HEK293 (cell line): ENCODE results near the gene CYS1.
A peak's percentile ranks its signal among the peaks of the same experiment; 100 is the strongest.

Experiments used
- CTCF ChIA-PET: fragments of 350-600 bp; formaldehyde crosslinking; extraction: SDS; loops from one replicate; lab custom pipeline; 2021; ENCODE audit warnings: antibody characterized with exemption; lab: Yijun Ruan, JAX
- POLR2A ChIA-PET: fragments of 300-600 bp; formaldehyde crosslinking; extraction: SDS; loops from one replicate; lab custom pipeline; 2020; ENCODE audit warnings: antibody characterized with exemption, inconsistent platforms; lab: Yijun Ruan, JAX
- H3K27ac ChIP-seq: fragments of 200-500 bp; sonication (Bioruptor generic); 2 replicates; pipeline ENCODE4 v1.5.1; 2014; ENCODE audit warnings: low read depth, low read length, control low read depth, inconsistent platforms; ENCODE audit errors: extremely low read depth
- H3K36me3 ChIP-seq, 2 experiments: fragments of 200-500 bp in 1 of 2; sonication (Bioruptor generic) in 1 of 2; 1 replicate in 1 of 2; 2 replicates in 1 of 2; pipeline ENCODE4 v1.5.1; 2014 to 2017; ENCODE audit warnings: inconsistent platforms in 2 of 2, low read length in 2 of 2; ENCODE audit not compliant: control insufficient read depth in 2 of 2, insufficient read depth in 1 of 2
- H3K4me1 ChIP-seq: fragments of 200-500 bp; sonication (Bioruptor generic); 2 replicates; pipeline ENCODE4 v1.5.1; 2014; ENCODE audit warnings: mild to moderate bottlenecking, low read length, inconsistent platforms; ENCODE audit not compliant: control insufficient read depth, insufficient read depth
- H3K4me3 ChIP-seq: 2 replicates; pipeline ENCODE4 v1.5.1; 2011; ENCODE audit warnings: low read depth, mild to moderate bottlenecking, control low read depth, low read length, moderate library complexity
- H3K9me3 ChIP-seq: fragments of 200-500 bp; sonication (Bioruptor generic); 2 replicates; pipeline ENCODE4 v1.5.1; 2014; ENCODE audit warnings: low read depth, low read length, inconsistent platforms; ENCODE audit not compliant: control insufficient read depth, insufficient read depth
- BCL11B ChIP-seq: fragments of 450-650 bp; formaldehyde crosslinking; IDR thresholded peaks from 2 replicates; pipeline ENCODE4 v1.5.1; 2016; ENCODE audit warnings: low read depth, missing biosample characterization, missing genetic modification characterization
- GLI2 ChIP-seq: fragments of 450-650 bp; formaldehyde crosslinking; IDR thresholded peaks from 2 replicates; pipeline ENCODE4; 2017; ENCODE audit warnings: missing biosample characterization, missing genetic modification characterization, low read depth, borderline replicate concordance
- MEIS1 ChIP-seq: sonication (generic); formaldehyde crosslinking; IDR thresholded peaks from 2 replicates; pipeline ENCODE4 v1.8.1; 2022; ENCODE audit warnings: missing genetic modification reagents, mild to moderate bottlenecking, borderline replicate concordance
- RBAK ChIP-seq: fragments of 450-650 bp; formaldehyde crosslinking; IDR thresholded peaks from 2 replicates; pipeline ENCODE4 v1.5.1; 2016; ENCODE audit warnings: missing biosample characterization, missing genetic modification characterization
- ZFP3 ChIP-seq: fragments of 450-650 bp; formaldehyde crosslinking; IDR thresholded peaks from 2 replicates; pipeline ENCODE4 v1.5.1; 2016; ENCODE audit warnings: low read depth, missing biosample characterization, missing genetic modification characterization
- ZNF146 ChIP-seq: fragments of 450-650 bp; formaldehyde crosslinking; IDR thresholded peaks from 2 replicates; pipeline ENCODE4 v1.5.1; 2016; ENCODE audit warnings: missing biosample characterization, missing genetic modification characterization
- ZNF335 ChIP-seq: fragments of 450-650 bp; formaldehyde crosslinking; conservative IDR thresholded peaks from 2 replicates; pipeline ENCODE4 v1.5.1; 2016; ENCODE audit warnings: missing biosample characterization, missing genetic modification characterization
- ZNF670 ChIP-seq: fragments of 450-650 bp; formaldehyde crosslinking; IDR thresholded peaks from 2 replicates; pipeline ENCODE4 v1.5.1; 2016; ENCODE audit warnings: missing biosample characterization, missing genetic modification characterization, low read depth
- ZXDB ChIP-seq: fragments of 450-650 bp; formaldehyde crosslinking; IDR thresholded peaks from 2 replicates; pipeline ENCODE4 v1.5.1; 2016; ENCODE audit warnings: missing biosample characterization, missing genetic modification characterization
- TF ChIP-seq, protein P1 (sequence below): fragments of 450-650 bp; formaldehyde crosslinking; IDR thresholded peaks from 2 replicates; pipeline ENCODE4 v1.5.1; 2016; ENCODE audit warnings: missing biosample characterization, missing genetic modification characterization
- TF ChIP-seq, protein P2 (sequence below): fragments of 450-650 bp; formaldehyde crosslinking; IDR thresholded peaks from 2 replicates; pipeline ENCODE4 v1.5.1; 2016; ENCODE audit warnings: missing biosample characterization, missing genetic modification characterization, borderline replicate concordance
- TF ChIP-seq, protein P3 (sequence below): fragments of 450-650 bp; formaldehyde crosslinking; IDR thresholded peaks from 2 replicates; pipeline ENCODE4 v1.5.1; 2016; ENCODE audit warnings: missing biosample characterization, missing genetic modification characterization
- TF ChIP-seq, protein P4 (sequence below): fragments of 450-650 bp; formaldehyde crosslinking; IDR thresholded peaks from 2 replicates; pipeline ENCODE4 v1.5.1; 2016; ENCODE audit warnings: missing biosample characterization, missing genetic modification characterization
- TF ChIP-seq, protein P5 (sequence below): fragments of 450-650 bp; formaldehyde crosslinking; IDR thresholded peaks from 2 replicates; pipeline ENCODE4 v1.5.1; 2016; ENCODE audit warnings: missing biosample characterization, missing genetic modification characterization
- TF ChIP-seq, protein P6 (sequence below): fragments of 450-650 bp; formaldehyde crosslinking; IDR thresholded peaks from 2 replicates; pipeline ENCODE4 v1.5.1; 2016; ENCODE audit warnings: missing biosample characterization, missing genetic modification characterization
- TF ChIP-seq, protein P7 (sequence below): fragments of 450-650 bp; formaldehyde crosslinking; IDR thresholded peaks from 2 replicates; pipeline ENCODE4 v1.5.1; 2016; ENCODE audit warnings: missing biosample characterization, missing genetic modification characterization

Gene CYS1

DNA sequence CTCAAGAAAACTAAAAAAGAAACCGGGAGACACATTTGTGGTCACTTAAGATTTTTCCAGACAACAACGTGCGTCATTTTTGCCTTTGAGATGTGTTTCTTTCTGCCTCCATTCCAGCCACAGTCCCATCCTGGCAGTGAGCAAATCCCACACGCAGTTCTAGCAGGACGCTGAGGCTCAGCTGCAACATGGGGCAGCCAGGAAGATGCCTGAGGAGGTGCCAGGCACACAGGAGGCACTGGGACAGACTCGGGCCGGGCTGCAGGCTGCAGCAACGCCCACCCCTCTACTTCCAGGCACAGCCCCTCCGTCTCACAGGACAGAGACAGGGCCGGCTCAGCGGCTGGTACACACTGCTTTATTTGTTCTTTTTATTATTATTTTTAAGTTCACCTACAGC is 23.8 kb downstream of the CYS1 start:
- ChIA-PET POLR2A (interaction anchor here (1.1 to 2.7 kb wide), 6 partner anchors 8 to 66 kb away, joined by 3 to 17 read pairs (median 9); partner anchors contain the start of genes KLF11 and RRM2), CTCF (interaction anchor here (1.0 to 2.6 kb wide), 7 partner anchors 16 to 379 kb away, joined by 3 to 23 read pairs (median 4); no protein-coding TSS in a partner anchor)
- peak; percentile 74 for TF ChIP-seq ZNF335 (tag by site-specific recombination)
- TF ChIP-seq, protein P1, sequence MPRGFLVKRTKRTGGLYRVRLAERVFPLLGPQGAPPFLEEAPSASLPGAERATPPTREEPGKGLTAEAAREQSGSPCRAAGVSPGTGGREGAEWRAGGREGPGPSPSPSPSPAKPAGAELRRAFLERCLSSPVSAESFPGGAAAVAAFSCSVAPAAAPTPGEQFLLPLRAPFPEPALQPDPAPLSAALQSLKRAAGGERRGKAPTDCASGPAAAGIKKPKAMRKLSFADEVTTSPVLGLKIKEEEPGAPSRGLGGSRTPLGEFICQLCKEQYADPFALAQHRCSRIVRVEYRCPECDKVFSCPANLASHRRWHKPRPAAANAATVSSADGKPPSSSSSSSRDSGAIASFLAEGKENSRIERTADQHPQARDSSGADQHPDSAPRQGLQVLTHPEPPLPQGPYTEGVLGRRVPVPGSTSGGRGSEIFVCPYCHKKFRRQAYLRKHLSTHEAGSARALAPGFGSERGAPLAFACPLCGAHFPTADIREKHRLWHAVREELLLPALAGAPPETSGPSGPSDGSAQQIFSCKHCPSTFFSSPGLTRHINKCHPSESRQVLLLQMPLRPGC (tag by site-specific recombination), result no peak
- Histone ChIP-seq H3K36me3 (peaks cover 0 to 28% of the 10 kb centered on the region in 2 experiments; a peak in 2 of 3 replicates), H3K4me3 (no peak overlapping the region), H3K4me1 (no peaks in the 10 kb centered on the region; the same call in 1 of the 2 replicates), H3K27ac (no peak overlapping the region), H3K9me3 (no peaks in the 10 kb centered on the region)

DNA sequence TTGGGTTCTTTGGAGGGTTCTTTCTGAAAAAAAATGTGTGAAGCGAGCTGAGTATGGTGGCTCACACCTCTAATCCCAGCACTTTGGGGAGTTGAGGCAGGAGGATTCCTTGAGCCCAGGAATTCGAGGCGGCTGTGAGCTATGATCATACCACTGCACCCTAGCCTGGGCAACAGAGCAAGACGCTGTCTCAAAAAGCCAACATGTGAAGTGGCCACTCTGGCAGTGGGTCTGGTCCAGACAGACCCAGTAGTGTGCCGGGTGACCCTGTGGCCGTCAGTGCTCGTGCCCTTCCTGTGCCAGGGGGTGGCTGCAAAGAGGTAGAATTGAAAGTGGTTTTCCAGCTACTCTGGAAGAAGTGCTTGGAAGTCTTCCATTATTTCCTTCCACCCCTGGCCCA is 25.2 kb downstream of the CYS1 start:
- CTCF ChIA-PET, result no interaction called here

DNA sequence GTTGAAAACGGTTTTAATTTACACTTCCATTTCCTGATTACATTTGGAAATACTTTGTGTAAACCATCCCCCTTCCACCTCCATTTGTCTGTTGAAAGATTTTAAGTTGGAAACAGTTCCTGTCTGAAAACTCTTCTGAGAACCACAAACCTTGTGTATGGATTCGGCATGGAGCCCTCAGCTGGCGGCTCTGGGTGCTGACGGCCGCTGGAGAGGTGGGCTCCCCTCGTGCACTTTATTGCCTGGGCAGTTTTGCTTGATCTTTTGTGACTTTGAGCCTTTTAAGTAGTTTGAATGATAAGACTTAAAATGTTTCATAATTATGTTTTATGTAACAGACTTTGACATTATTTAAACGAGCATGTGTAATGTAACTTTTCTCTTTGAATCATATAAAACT is 25.8 kb downstream of the CYS1 start:
- TF ChIP-seq ZXDB (tag by site-specific recombination) (no peak), ZNF146 (tag by site-specific recombination) (no peak), RBAK (no peak), ZNF670 (tag by site-specific recombination) (no peak), MEIS1 (no peak), BCL11B (tag by site-specific recombination) (no peak), ZFP3 (tag by site-specific recombination) (no peak)
- TF ChIP-seq, protein P2, sequence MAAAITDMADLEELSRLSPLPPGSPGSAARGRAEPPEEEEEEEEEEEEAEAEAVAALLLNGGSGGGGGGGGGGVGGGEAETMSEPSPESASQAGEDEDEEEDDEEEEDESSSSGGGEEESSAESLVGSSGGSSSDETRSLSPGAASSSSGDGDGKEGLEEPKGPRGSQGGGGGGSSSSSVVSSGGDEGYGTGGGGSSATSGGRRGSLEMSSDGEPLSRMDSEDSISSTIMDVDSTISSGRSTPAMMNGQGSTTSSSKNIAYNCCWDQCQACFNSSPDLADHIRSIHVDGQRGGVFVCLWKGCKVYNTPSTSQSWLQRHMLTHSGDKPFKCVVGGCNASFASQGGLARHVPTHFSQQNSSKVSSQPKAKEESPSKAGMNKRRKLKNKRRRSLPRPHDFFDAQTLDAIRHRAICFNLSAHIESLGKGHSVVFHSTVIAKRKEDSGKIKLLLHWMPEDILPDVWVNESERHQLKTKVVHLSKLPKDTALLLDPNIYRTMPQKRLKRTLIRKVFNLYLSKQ, result no peak
- TF ChIP-seq, protein P3, sequence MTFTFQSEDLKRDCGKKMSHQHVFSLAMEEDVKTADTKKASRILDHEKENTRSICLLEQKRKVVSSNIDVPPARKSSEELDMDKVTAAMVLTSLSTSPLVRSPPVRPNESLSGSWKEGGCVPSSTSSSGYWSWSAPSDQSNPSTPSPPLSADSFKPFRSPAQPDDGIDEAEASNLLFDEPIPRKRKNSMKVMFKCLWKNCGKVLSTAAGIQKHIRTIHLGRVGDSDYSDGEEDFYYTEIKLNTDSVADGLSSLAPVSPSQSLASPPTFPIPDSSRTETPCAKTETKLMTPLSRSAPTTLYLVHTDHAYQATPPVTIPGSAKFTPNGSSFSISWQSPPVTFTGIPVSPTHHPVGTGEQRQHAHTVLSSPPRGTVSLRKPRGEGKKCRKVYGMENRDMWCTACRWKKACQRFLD (tag by site-specific recombination), result no peak
- TF ChIP-seq, protein P4, sequence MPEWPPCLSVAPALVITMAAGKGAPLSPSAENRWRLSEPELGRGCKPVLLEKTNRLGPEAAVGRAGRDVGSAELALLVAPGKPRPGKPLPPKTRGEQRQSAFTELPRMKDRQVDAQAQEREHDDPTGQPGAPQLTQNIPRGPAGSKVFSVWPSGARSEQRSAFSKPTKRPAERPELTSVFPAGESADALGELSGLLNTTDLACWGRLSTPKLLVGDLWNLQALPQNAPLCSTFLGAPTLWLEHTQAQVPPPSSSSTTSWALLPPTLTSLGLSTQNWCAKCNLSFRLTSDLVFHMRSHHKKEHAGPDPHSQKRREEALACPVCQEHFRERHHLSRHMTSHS (tag by site-specific recombination), result no peak
- TF ChIP-seq, protein P5, sequence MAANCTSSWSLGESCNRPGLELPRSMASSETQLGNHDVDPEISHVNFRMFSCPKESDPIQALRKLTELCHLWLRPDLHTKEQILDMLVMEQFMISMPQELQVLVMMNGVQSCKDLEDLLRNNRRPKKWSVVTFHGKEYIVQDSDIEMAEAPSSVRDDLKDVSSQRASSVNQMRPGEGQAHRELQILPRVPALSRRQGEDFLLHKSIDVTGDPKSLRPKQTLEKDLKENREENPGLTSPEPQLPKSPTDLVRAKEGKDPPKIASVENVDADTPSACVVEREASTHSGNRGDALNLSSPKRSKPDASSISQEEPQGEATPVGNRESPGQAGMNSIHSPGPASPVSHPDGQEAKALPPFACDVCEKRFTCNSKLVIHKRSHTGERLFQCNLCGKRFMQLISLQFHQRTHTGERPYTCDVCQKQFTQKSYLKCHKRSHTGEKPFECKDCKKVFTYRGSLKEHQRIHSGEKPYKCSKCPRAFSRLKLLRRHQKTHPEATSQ (tag by site-specific recombination), result no peak
- TF ChIP-seq, protein P6, sequence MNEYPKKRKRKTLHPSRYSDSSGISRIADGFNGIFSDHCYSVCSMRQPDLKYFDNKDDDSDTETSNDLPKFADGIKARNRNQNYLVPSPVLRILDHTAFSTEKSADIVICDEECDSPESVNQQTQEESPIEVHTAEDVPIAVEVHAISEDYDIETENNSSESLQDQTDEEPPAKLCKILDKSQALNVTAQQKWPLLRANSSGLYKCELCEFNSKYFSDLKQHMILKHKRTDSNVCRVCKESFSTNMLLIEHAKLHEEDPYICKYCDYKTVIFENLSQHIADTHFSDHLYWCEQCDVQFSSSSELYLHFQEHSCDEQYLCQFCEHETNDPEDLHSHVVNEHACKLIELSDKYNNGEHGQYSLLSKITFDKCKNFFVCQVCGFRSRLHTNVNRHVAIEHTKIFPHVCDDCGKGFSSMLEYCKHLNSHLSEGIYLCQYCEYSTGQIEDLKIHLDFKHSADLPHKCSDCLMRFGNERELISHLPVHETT (tag by site-specific recombination), result no peak
- H3K36me3 ChIP-seq, result peaks cover 0 to 35% of the 10 kb centered on the region in 2 experiments; a peak in 2 of 3 replicates
- no peak overlapping the region for H3K4me3 ChIP-seq
- ChIA-PET CTCF (no interaction called here), POLR2A (no interaction called here)
- H3K9me3 ChIP-seq, result no peaks in the 10 kb centered on the region
- H3K27ac ChIP-seq, result no peak overlapping the region
- no peaks in the 10 kb centered on the region; the same call in 1 of the 2 replicates for H3K4me1 ChIP-seq

More for the DNA sequence above, 25.2 kb downstream of the CYS1 start:
- H3K36me3 ChIP-seq, result peaks cover 0 to 29% of the 10 kb centered on the region in 2 experiments; a peak in 2 of 3 replicates
- H3K4me1 ChIP-seq, result no peaks in the 10 kb centered on the region; the same call in 1 of the 2 replicates
- H3K27ac ChIP-seq, result no peak overlapping the region
- TF ChIP-seq, protein P7, sequence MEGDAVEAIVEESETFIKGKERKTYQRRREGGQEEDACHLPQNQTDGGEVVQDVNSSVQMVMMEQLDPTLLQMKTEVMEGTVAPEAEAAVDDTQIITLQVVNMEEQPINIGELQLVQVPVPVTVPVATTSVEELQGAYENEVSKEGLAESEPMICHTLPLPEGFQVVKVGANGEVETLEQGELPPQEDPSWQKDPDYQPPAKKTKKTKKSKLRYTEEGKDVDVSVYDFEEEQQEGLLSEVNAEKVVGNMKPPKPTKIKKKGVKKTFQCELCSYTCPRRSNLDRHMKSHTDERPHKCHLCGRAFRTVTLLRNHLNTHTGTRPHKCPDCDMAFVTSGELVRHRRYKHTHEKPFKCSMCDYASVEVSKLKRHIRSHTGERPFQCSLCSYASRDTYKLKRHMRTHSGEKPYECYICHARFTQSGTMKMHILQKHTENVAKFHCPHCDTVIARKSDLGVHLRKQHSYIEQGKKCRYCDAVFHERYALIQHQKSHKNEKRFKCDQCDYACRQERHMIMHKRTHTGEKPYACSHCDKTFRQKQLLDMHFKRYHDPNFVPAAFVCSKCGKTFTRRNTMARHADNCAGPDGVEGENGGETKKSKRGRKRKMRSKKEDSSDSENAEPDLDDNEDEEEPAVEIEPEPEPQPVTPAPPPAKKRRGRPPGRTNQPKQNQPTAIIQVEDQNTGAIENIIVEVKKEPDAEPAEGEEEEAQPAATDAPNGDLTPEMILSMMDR, result no peak
- TF ChIP-seq GLI2 (tag by site-specific recombination), result no peak
- TF ChIP-seq, all 188 proteins: peak for 0
- Histone ChIP-seq H3K9me3 (no peaks in the 10 kb centered on the region), H3K4me3 (no peak overlapping the region)
- POLR2A ChIA-PET, result interaction anchor here (0.6 kb wide), 1 partner anchor 10 kb away, joined by 4 read pairs; no protein-coding TSS in a partner anchor
